Effector memory CD8-positive, alpha-beta T cell (primary cell): Measurements from ENCODE around the gene UGGT2.
"Not testable (repeated sequence)": the region's sequence is repeated elsewhere in the genome, so short reads cannot be mapped to it uniquely, and the experiment has no call there.

Experiments used
- ATAC-seq: fragments of 150-1000 bp; cut with Tn5 transposase; replicated peaks from 2 replicates; pipeline ENCODE4 v1.10.0; 2021; ENCODE audit warnings: mild to moderate bottlenecking, moderate library complexity
- DNase-seq, 3 experiments: peaks; one replicate each; pipeline ENCODE4 v3.0.0; 2021
- H3K27ac Mint-ChIP-seq, 2 donors: one replicate each; pipeline ENCODE4 v1.8.0; 2022; ENCODE audit warnings: mild to moderate bottlenecking in 2 of 2, mixed read lengths in 2 of 2, moderate library complexity in 2 of 2
- H3K27me3 Mint-ChIP-seq, 2 donors: one replicate each; pipeline ENCODE4 v1.8.0; 2022; ENCODE audit warnings: mixed read lengths in 2 of 2
- H3K36me3 Mint-ChIP-seq: one replicate; pipeline ENCODE4 v1.8.0; 2022; ENCODE audit warnings: mild to moderate bottlenecking, moderate library complexity, mixed read lengths; ENCODE audit not compliant: insufficient read depth
- H3K4me1 Mint-ChIP-seq, 2 donors: one replicate each; pipeline ENCODE4 v1.8.0; 2022; ENCODE audit warnings: low read depth in 2 of 2, mixed read lengths in 2 of 2
- H3K4me3 Mint-ChIP-seq, 2 donors: one replicate each; pipeline ENCODE4 v1.8.0; 2022; ENCODE audit warnings: mild to moderate bottlenecking in 2 of 2, mixed read lengths in 2 of 2, moderate library complexity in 2 of 2
- H3K9me3 Mint-ChIP-seq, 2 donors: one replicate each; pipeline ENCODE4 v1.8.0; 2022; ENCODE audit warnings: mixed read lengths in 2 of 2

UGGT2 gene

DNA sequence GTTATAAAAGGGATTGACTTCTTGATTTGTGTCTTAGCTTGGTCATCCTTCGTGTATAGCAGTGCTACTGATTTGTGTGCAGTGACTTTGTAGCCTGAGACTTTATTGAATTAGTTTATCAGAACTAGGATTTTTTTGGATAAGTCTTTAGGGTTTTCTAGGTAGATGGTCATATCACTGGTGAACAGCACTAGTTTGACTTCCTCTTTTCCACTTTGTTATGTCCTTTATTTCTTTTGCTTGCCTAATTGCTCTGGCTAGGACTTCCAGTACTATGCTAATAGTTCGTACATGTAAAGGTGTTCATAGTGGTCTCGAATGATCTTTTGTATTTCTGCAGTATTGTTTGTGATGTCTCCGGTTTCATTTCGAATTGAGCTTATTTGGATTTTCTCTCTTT, 230.9 kb downstream of the UGGT2 start:
- peaks cover 38 to 39% of the 10 kb centered on the region in 2 donors for H3K27me3 Mint-ChIP-seq
- H3K9me3 Mint-ChIP-seq = no peaks in the 10 kb centered on the region
- no peak overlapping the region for H3K4me3 Mint-ChIP-seq
- H3K27ac Mint-ChIP-seq = no peak overlapping the region
- no peaks in the 10 kb centered on the region for H3K4me1 Mint-ChIP-seq
- no peak for ATAC-seq
- no peak for DNase-seq
- no peaks in the 10 kb centered on the region for H3K36me3 Mint-ChIP-seq

DNA sequence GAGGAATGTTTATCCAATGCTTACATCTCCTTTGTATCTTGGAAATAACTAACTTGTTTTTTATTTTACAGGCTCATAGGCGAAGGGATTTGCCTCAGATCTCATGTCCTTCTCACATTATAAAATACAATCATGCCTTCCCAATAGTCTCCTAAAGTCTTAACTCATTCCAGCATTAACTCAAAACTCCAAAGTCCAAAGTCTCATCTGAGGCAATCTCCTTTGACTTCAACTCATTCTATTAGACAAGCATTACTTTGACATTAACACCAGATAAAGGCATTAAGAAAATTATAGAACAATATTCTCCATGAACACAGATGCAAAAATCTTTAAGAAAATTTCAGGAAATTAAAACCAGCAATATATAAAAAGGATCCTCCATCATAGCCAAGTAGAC, 238.7 kb downstream of the UGGT2 start:
- Mint-ChIP-seq H3K36me3 (no peaks in the 10 kb centered on the region), H3K9me3 (peaks cover 8 to 13% of the 10 kb centered on the region in 2 donors), H3K27ac (no peak overlapping the region), H3K27me3 (peaks cover 42 to 45% of the 10 kb centered on the region in 2 donors), H3K4me1 (no peaks in the 10 kb centered on the region), H3K4me3 (no peak overlapping the region)
- DNase-seq (no peak), ATAC-seq (no peak)

DNA sequence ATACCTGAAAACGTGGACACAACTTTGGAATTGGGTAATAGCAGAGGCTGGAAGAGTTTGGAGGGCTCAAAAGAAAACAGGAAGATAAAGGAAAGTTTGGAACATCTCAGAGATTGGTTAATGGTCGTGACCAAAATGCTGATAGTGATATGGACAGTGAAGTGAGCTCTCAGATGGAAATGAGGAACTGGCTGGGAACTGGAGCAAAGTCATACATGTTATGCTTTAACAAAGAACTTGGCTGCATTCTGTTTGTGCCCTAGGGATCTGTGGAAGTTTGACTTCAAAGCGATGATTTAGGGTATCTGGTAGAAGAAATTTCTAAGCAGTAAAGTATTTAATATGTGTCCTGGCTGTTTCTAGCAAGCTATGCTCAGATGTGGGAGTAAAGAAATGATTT, 240.1 kb downstream of the UGGT2 start:
- H3K27ac Mint-ChIP-seq = no peak overlapping the region

DNA sequence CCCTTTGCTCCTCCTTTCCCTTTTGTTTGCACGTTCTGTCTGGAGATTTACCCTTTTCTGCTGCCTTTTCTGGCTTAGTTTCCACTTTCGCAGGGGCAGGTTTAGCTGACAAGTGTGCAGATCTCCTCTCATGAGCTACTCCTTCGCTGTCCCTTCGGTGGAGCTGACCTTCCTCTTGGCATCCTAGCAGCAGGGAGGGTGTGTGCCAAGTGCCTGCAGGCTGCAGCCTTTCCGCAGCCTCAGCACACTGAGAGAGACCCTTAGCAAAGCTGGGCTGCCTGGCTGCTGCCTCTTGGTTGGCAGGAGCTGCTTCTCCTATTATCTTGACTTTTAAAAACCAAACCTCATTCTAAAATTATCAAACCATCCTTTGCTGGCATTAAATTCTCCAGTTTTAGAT, 243.8 kb downstream of the UGGT2 start:
- H3K27me3 Mint-ChIP-seq = peaks cover 52 to 63% of the 10 kb centered on the region in 2 donors
- peaks cover 7 to 13% of the 10 kb centered on the region in 2 donors for H3K9me3 Mint-ChIP-seq
- no peak overlapping the region for H3K27ac Mint-ChIP-seq
- no peak for ATAC-seq
- no peak for DNase-seq
- no peaks in the 10 kb centered on the region for H3K36me3 Mint-ChIP-seq
- H3K4me1 Mint-ChIP-seq = no peaks in the 10 kb centered on the region
- H3K4me3 Mint-ChIP-seq = no peak overlapping the region

More for the DNA sequence above, 240.1 kb downstream of the UGGT2 start:
- Mint-ChIP-seq H3K4me1 (no peaks in the 10 kb centered on the region), H3K27me3 (peaks cover 47 to 59% of the 10 kb centered on the region in 2 donors), H3K4me3 (no peak overlapping the region), H3K9me3 (peaks cover 8 to 13% of the 10 kb centered on the region in 2 donors), H3K36me3 (no peaks in the 10 kb centered on the region)
- DNase-seq = no peak
- no peak for ATAC-seq

DNA sequence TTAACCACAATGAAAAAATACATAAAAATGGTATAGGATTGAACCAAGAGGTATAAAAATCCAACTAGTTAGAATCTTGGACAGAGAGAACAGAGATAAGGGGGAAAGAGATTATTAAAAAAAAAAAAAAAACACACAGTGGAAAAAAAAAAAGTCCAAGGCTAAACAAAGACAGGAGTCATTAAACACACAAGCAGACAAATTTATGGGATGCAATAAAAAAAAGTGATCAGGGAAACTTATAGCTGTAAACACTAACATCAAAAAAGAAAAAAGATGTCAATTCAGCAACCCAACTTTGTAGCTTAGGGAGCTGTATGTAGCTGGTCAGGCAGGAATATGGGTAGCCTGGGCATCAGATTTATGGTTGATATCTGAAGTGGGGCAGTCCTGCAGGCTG, 247.3 kb downstream of the UGGT2 start:
- Mint-ChIP-seq H3K36me3 (no peaks in the 10 kb centered on the region), H3K4me3 (no peak overlapping the region), H3K9me3 (no peaks in the 10 kb centered on the region), H3K27ac (no peak overlapping the region), H3K4me1 (no peaks in the 10 kb centered on the region), H3K27me3 (peaks cover 31 to 53% of the 10 kb centered on the region in 2 donors)
- DNase-seq (no peak), ATAC-seq (no peak)

DNA sequence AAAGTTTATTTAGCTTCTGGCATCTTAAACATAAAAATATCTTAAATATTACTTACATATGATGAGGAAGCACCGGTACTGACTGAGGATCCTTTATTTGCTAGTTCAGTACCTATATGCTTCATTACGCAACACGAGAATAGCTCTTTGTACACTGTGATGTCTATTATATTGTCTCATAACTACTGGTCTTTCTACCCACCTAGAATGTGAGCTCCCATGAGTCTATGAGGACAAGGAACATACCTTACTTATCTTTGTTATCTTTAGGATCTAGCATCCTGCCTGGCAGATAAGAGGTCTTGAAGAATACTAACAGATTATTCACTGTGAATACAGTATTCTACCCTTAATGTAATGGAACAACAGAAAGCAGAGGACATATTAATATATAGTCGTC, 251.4 kb downstream of the UGGT2 start:
- Mint-ChIP-seq H3K4me1 (no peaks in the 10 kb centered on the region), H3K36me3 (no peaks in the 10 kb centered on the region), H3K27ac (no peak overlapping the region), H3K4me3 (no peak overlapping the region), H3K9me3 (no peaks in the 10 kb centered on the region), H3K27me3 (peaks cover 0 to 26% of the 10 kb centered on the region in 2 donors)
- ATAC-seq (no peak), DNase-seq (no peak)

DNA sequence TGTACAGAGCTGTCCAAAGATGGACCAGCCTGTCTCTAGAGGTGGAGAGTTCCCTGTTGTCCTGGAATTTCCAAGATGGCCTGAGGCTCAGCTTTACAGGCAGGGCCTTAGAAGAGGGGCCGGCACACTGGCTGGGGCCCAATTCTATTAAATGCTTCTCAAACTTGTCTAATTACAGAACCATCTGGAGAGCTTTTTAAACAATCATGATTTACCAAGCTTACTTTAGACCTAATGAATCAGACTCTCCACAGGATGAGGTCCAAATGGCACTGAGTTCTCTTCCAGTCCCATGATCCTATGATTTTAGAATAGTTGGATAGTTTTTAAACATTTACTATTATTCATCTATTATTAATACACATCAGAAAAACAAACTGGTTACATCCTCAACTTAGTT, 252.8 kb downstream of the UGGT2 start:
- ATAC-seq = no peak
- H3K9me3 Mint-ChIP-seq = no peaks in the 10 kb centered on the region
- H3K4me3 Mint-ChIP-seq = no peak overlapping the region
- H3K27me3 Mint-ChIP-seq = peaks cover 0 to 15% of the 10 kb centered on the region in 2 donors
- no peak for DNase-seq
- no peaks in the 10 kb centered on the region for H3K4me1 Mint-ChIP-seq
- H3K27ac Mint-ChIP-seq = no peak overlapping the region
- H3K36me3 Mint-ChIP-seq = no peaks in the 10 kb centered on the region

DNA sequence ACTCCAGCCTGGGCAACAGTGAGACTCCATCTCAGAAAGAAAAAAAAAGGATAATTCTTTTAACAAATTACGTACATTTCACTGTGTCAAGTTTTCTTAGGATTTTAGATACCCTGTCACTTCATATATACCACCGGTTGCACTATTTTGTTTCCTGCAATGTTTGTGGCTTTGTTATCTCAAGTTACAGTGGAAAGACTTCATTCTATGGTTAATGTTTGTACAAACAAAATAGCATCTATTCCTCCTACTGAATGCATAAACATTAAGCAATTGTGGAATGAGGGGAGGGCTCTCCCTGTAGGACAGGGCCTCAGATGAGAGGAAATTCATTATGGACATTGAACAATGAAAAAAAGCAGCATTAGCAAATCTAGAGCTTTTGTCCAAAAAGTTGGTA, 256.2 kb downstream of the UGGT2 start:
- no peaks in the 10 kb centered on the region for H3K4me1 Mint-ChIP-seq

DNA sequence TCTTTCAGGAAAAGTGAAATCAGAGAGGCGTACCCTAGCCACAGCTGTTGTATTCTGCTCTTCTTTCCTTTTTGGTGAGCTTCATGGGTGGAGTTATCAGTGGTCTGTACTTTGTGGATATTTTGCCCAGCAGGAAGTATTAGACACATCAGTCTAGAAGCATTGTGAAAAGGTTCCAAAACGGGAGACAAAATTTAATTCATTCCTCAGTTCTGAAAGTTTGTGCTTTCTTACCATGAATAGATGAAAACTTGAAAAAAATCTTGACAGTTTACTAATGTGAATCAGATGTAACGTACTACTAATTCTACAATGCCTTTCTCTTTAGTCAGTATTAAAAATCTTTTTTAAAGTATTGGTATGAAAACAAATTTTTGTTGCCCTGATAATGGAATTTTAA, 259.4 kb downstream of the UGGT2 start:
- Mint-ChIP-seq H3K36me3 (peaks cover 24% of the 10 kb centered on the region), H3K9me3 (no peaks in the 10 kb centered on the region), H3K27ac (no peak overlapping the region), H3K27me3 (no peaks in the 10 kb centered on the region), H3K4me3 (no peak overlapping the region), H3K4me1 (no peaks in the 10 kb centered on the region)
- ATAC-seq (no peak), DNase-seq (no peak)

More for the DNA sequence above, 256.2 kb downstream of the UGGT2 start:
- Mint-ChIP-seq H3K9me3 (no peaks in the 10 kb centered on the region), H3K27me3 (peaks cover 0 to 5% of the 10 kb centered on the region in 2 donors), H3K4me3 (no peak overlapping the region), H3K27ac (no peak overlapping the region), H3K36me3 (peaks cover 13% of the 10 kb centered on the region)
- no peak for DNase-seq
- no peak for ATAC-seq

DNA sequence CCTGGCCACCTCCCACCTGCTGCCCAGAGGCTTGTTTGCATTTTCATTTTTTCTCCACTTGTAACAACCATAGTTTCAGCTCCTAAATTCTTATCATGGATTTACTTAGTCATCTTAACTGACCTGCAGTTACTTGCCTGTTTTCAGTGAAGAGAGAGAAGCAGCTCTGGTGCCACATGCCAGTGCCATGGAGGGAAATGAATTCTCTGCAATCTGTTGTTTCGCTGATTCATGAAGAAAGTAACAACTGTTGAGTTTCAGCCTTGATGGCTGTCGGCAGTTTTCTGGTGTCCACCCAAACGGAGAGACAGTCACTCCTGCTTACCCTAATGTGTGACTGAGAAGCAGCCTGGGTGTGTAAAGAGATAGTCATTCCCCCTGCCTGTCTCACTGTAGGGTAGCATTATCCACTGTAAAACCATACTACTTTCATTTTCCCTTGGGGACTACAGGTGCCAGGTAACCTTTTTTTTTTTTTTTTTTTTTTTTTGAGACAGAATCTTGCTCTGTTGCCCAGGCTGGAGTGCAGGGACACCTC, 260.1 kb downstream of the UGGT2 start:
- no peaks in the 10 kb centered on the region for H3K4me1 Mint-ChIP-seq
- H3K4me3 Mint-ChIP-seq = no peak overlapping the region
- H3K9me3 Mint-ChIP-seq = no peaks in the 10 kb centered on the region
- H3K27ac Mint-ChIP-seq = no peak overlapping the region
- peaks cover 25% of the 10 kb centered on the region for H3K36me3 Mint-ChIP-seq
- ATAC-seq (no peak), DNase-seq (no peak)
- no peaks in the 10 kb centered on the region for H3K27me3 Mint-ChIP-seq

DNA sequence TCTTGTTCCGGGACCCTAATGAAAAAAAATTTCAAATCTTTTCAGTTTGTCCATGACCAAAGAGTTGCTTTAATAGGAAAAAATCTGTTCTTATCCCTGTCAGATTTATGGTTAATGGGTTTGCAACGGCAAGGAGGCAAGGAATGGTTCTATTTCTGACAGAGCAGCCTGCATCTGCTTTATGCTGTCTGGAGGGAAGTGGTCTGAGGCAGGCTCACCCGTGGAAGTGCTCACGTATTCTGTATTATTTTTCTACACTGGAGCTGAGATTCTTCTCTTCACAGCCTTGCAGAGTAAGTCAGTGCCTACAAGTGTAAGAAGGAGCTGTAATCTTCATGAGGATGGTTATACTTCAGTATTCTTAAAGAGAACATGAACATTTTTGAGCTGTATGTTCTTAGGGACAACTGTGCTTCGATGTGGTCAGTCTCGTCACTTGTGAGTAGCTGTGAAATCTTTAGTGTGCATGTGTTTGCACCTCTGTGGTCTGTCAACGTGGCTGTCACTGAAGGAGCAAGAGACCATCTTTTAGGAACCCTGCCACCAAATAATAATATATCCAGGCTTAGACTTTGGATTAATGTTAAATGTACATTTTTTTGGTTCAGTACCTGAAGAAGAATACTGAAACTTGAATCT, 262.0 kb downstream of the UGGT2 start:
- ATAC-seq = no peak

DNA sequence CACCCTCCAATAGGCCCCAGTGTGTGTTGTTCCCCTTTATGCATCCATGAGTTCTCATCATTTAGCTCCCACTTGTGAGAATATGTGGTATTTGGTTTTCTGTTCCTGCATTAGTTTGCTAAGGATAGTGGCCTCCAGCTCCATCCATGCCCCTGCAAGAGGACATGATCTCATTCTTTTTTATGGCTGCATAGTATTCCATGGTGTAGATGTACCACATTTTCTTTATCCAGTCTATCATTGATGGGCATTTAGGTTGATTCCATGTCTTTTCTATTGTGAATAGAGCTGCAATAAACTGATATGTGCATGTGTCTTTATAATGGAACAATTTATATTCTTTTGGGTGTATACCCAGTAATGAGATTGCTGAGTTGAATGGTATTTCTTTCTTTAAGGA, 263.9 kb downstream of the UGGT2 start:
- not testable (repeated sequence) for DNase-seq, H3K4me1 Mint-ChIP-seq, H3K9me3 Mint-ChIP-seq, H3K27me3 Mint-ChIP-seq, H3K4me3 Mint-ChIP-seq, H3K27ac Mint-ChIP-seq, ATAC-seq
- peaks cover 42% of the 10 kb centered on the region for H3K36me3 Mint-ChIP-seq

More for the DNA sequence above, 262.0 kb downstream of the UGGT2 start:
- Mint-ChIP-seq H3K9me3 (no peaks in the 10 kb centered on the region), H3K27ac (no peak overlapping the region), H3K4me1 (no peaks in the 10 kb centered on the region), H3K4me3 (no peak overlapping the region), H3K27me3 (no peaks in the 10 kb centered on the region), H3K36me3 (peaks cover 38% of the 10 kb centered on the region)
- DNase-seq = no peak

DNA sequence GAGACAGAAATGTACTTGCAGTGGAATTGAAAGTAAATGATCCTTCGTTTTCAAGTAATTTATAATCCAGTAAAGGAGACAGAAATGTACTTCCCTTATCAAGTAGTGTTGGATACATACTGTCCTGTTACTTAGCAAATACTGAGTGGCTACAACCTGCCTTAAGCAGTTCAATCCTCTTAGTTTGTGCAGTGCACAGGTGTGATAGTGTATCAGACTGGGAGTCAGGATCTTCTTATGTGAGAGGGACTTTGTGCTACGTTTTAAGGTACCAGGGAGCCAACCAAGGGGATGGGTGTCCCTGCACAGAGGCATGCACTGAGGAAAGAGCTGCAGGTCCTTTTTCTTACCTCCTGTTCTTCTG, 265.1 kb downstream of the UGGT2 start:
- Mint-ChIP-seq H3K27me3 (no peaks in the 10 kb centered on the region), H3K9me3 (no peaks in the 10 kb centered on the region), H3K27ac (no peak overlapping the region), H3K4me3 (no peak overlapping the region), H3K36me3 (peaks cover 38% of the 10 kb centered on the region), H3K4me1 (peaks cover 0 to 2% of the 10 kb centered on the region in 2 donors)
- ATAC-seq = no peak
- no peak for DNase-seq

DNA sequence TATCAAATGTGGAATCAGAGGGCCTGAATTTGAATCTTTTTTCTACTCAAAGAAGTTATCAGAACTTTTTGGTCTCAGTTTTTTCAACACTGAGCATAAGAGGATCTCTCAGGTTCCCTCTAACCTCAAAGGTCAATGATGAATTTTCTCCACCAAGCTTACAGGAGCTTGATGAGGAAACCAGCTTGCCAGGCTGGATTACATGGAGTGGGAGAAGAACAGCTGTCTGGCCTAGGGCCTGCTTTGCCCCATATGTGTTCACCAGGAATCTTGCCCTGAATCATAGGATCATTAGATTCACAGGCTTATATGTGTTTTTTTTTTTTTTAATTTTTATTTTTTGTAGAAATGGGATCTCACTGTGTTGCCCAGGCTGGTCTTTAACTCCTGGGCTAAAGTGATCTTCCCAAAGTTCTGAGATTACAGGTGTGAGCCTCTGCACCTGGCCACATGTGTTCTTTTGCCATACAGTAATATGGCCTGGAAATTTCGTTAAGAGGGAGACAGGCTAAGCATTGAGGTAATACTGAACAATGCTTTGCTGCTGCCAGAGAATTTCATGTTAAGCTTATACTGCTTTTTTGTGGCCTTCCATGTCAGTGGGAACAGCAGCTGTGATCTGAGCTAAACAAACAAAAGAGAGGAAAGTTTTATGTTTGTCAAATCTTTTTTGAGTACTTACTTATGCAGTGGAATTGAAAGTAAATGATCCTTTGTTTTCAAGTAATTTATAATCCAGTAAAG, 265.7 kb downstream of the UGGT2 start:
- Mint-ChIP-seq H3K27ac (no peak overlapping the region), H3K36me3 (peaks cover 40% of the 10 kb centered on the region), H3K4me1 (peaks cover 0 to 4% of the 10 kb centered on the region in 2 donors), H3K27me3 (no peaks in the 10 kb centered on the region), H3K4me3 (no peak overlapping the region), H3K9me3 (no peaks in the 10 kb centered on the region)
- ATAC-seq (no peak), DNase-seq (no peak)
